ENCODE measurements around the gene AGAP5. TPM values are rescaled to one million over a fixed set of nuclear protein-coding genes. Genes with fewer than 3 reads are reported as not detected.
"Not testable (repeated sequence)": the region's sequence is repeated elsewhere in the genome, so short reads cannot be mapped to it uniquely, and the experiment has no call there.

Gene AGAP5
- polyA plus RNA-seq, 3 donors: 0.23 to 8.9 (median 0.44) TPM

- H3K36me3 ChIP-seq (replicated peaks in 1 of 2; ENCODE audit: control insufficient read depth in 1 of 2, insufficient read depth in 2 of 2, low read length in 2 of 2); H3K9ac ChIP-seq (ENCODE audit: insufficient read depth, low read length, poor library complexity, severe bottlenecking); H3K27me3 Mint-ChIP-seq (ENCODE audit: low read depth in 3 of 3); H3K79me2 ChIP-seq (ENCODE audit: insufficient read depth, low read length); DNase-seq; H3K27ac Mint-ChIP-seq; H3K9me3 Mint-ChIP-seq; H3K4me1 ChIP-seq (ENCODE audit: control insufficient read depth in 1 of 2, insufficient read depth in 2 of 2, low read length in 2 of 2); H3K4me2 ChIP-seq (replicated peaks; ENCODE audit: extremely low read depth, low read length, poor library complexity, severe bottlenecking); H3K4me1 Mint-ChIP-seq; H3K9me3 ChIP-seq (replicated peaks in 1 of 2; ENCODE audit: control insufficient read depth in 1 of 2, insufficient read depth in 1 of 2, low read length in 2 of 2); intact Hi-C loops (cut with micrococcal nuclease); H4K20me1 ChIP-seq (ENCODE audit: insufficient read depth, low read length); H3K4me3 Mint-ChIP-seq; H3K4me3 ChIP-seq (replicated peaks in 1 of 3; ENCODE audit: low read depth in 2 of 3, low read length in 3 of 3); H2AFZ ChIP-seq (ENCODE audit: insufficient read depth, low read depth, low read length, poor library complexity, severe bottlenecking); H3K27ac ChIP-seq (ENCODE audit: low read depth in 1 of 2, low read length in 2 of 2); H3K36me3 Mint-ChIP-seq; H3K27me3 ChIP-seq (ENCODE audit: control insufficient read depth in 2 of 2, insufficient read depth in 2 of 2, low read length in 2 of 2): not testable (repeated sequence)
- WGBS (ENCODE audit: insufficient coverage): 100% methylated on average over 3 of the region's 3 CpGs
Observed at GRCh38 chr10:73665581-73665980, 32.3 kb downstream of the AGAP5 start.

GRCh38 chr10:73664156-73665040, 33.5 kb downstream of the AGAP5 start:
- H3K27ac Mint-ChIP-seq; H3K4me3 ChIP-seq (replicated peaks in 1 of 3; ENCODE audit: low read depth in 2 of 3, low read length in 3 of 3); H3K36me3 ChIP-seq (replicated peaks in 1 of 2; ENCODE audit: control insufficient read depth in 1 of 2, insufficient read depth in 2 of 2, low read length in 2 of 2); H3K9me3 Mint-ChIP-seq; H3K9me3 ChIP-seq (replicated peaks in 1 of 2; ENCODE audit: control insufficient read depth in 1 of 2, insufficient read depth in 1 of 2, low read length in 2 of 2); H3K4me2 ChIP-seq (replicated peaks; ENCODE audit: extremely low read depth, low read length, poor library complexity, severe bottlenecking); H3K79me2 ChIP-seq (ENCODE audit: insufficient read depth, low read length); H4K20me1 ChIP-seq (ENCODE audit: insufficient read depth, low read length); H2AFZ ChIP-seq (ENCODE audit: insufficient read depth, low read depth, low read length, poor library complexity, severe bottlenecking); H3K4me1 ChIP-seq (ENCODE audit: control insufficient read depth in 1 of 2, insufficient read depth in 2 of 2, low read length in 2 of 2); H3K27me3 Mint-ChIP-seq (ENCODE audit: low read depth in 3 of 3); H3K36me3 Mint-ChIP-seq; H3K9ac ChIP-seq (ENCODE audit: insufficient read depth, low read length, poor library complexity, severe bottlenecking); H3K4me1 Mint-ChIP-seq; H3K4me3 Mint-ChIP-seq; DNase-seq; H3K27ac ChIP-seq (ENCODE audit: low read depth in 1 of 2, low read length in 2 of 2); H3K27me3 ChIP-seq (ENCODE audit: control insufficient read depth in 2 of 2, insufficient read depth in 2 of 2, low read length in 2 of 2); intact Hi-C loops (cut with micrococcal nuclease): not testable (repeated sequence)
- 100% methylated on average over 4 of the region's 13 CpGs for WGBS (ENCODE audit: insufficient coverage)

GRCh38 chr10:73663621-73664020, 34.3 kb downstream of the AGAP5 start:
- H3K4me3 Mint-ChIP-seq; H3K27me3 Mint-ChIP-seq (ENCODE audit: low read depth in 3 of 3); DNase-seq; H3K9ac ChIP-seq (ENCODE audit: insufficient read depth, low read length, poor library complexity, severe bottlenecking); H3K36me3 Mint-ChIP-seq; H3K9me3 ChIP-seq (replicated peaks in 1 of 2; ENCODE audit: control insufficient read depth in 1 of 2, insufficient read depth in 1 of 2, low read length in 2 of 2); H3K27ac ChIP-seq (ENCODE audit: low read depth in 1 of 2, low read length in 2 of 2); H3K4me1 Mint-ChIP-seq; H3K4me3 ChIP-seq (replicated peaks in 1 of 3; ENCODE audit: low read depth in 2 of 3, low read length in 3 of 3); H3K27ac Mint-ChIP-seq; H4K20me1 ChIP-seq (ENCODE audit: insufficient read depth, low read length); H3K4me2 ChIP-seq (replicated peaks; ENCODE audit: extremely low read depth, low read length, poor library complexity, severe bottlenecking); H3K4me1 ChIP-seq (ENCODE audit: control insufficient read depth in 1 of 2, insufficient read depth in 2 of 2, low read length in 2 of 2); intact Hi-C loops (cut with micrococcal nuclease); H3K36me3 ChIP-seq (replicated peaks in 1 of 2; ENCODE audit: control insufficient read depth in 1 of 2, insufficient read depth in 2 of 2, low read length in 2 of 2); H3K27me3 ChIP-seq (ENCODE audit: control insufficient read depth in 2 of 2, insufficient read depth in 2 of 2, low read length in 2 of 2); H3K9me3 Mint-ChIP-seq; H3K79me2 ChIP-seq (ENCODE audit: insufficient read depth, low read length); H2AFZ ChIP-seq (ENCODE audit: insufficient read depth, low read depth, low read length, poor library complexity, severe bottlenecking): not testable (repeated sequence)
- WGBS (ENCODE audit: insufficient coverage): 87% methylated on average over 9 of the region's 10 CpGs

- H3K36me3 Mint-ChIP-seq; H3K27me3 Mint-ChIP-seq (ENCODE audit: low read depth in 3 of 3); H3K27ac ChIP-seq (ENCODE audit: low read depth in 1 of 2, low read length in 2 of 2); intact Hi-C loops (cut with micrococcal nuclease); H2AFZ ChIP-seq (ENCODE audit: insufficient read depth, low read depth, low read length, poor library complexity, severe bottlenecking); H3K9me3 Mint-ChIP-seq; H3K4me3 ChIP-seq (replicated peaks in 1 of 3; ENCODE audit: low read depth in 2 of 3, low read length in 3 of 3); H3K27ac Mint-ChIP-seq; H3K4me2 ChIP-seq (replicated peaks; ENCODE audit: extremely low read depth, low read length, poor library complexity, severe bottlenecking); H3K4me3 Mint-ChIP-seq; H3K9me3 ChIP-seq (replicated peaks in 1 of 2; ENCODE audit: control insufficient read depth in 1 of 2, insufficient read depth in 1 of 2, low read length in 2 of 2); H3K4me1 Mint-ChIP-seq; DNase-seq; H4K20me1 ChIP-seq (ENCODE audit: insufficient read depth, low read length); H3K79me2 ChIP-seq (ENCODE audit: insufficient read depth, low read length); H3K36me3 ChIP-seq (replicated peaks in 1 of 2; ENCODE audit: control insufficient read depth in 1 of 2, insufficient read depth in 2 of 2, low read length in 2 of 2); H3K9ac ChIP-seq (ENCODE audit: insufficient read depth, low read length, poor library complexity, severe bottlenecking); H3K4me1 ChIP-seq (ENCODE audit: control insufficient read depth in 1 of 2, insufficient read depth in 2 of 2, low read length in 2 of 2); H3K27me3 ChIP-seq (ENCODE audit: control insufficient read depth in 2 of 2, insufficient read depth in 2 of 2, low read length in 2 of 2): not testable (repeated sequence)
- WGBS (ENCODE audit: insufficient coverage): 94% methylated on average over 3 of the region's 7 CpGs
Observed at GRCh38 chr10:73662705-73663104, 35.2 kb downstream of the AGAP5 start.
